Prostate gland (tissue), 2 donors: ENCODE measurements around the gene FOXE3.

Experiments
- POLR2A ChIP-seq: fragments of 450-650 bp; IDR thresholded peaks from one replicate; pipeline ENCODE4 v1.6.1; 2016; ENCODE audit warnings: antibody characterized with exemption, mild to moderate bottlenecking
- TF ChIP-seq, protein P1 (sequence below), 4 experiments: fragments of 200-600 bp in 2 of 4; fragments of 450-650 bp in 2 of 4; sonication (generic) in 2 of 4; IDR thresholded peaks; 1 replicate in 3 of 4; 2 replicates in 1 of 4; pipeline ENCODE4 v1.5.1; 2016 to 2019; ENCODE audit warnings: antibody characterized with exemption in 4 of 4, mild to moderate bottlenecking in 2 of 4, moderate library complexity in 2 of 4

DNA sequence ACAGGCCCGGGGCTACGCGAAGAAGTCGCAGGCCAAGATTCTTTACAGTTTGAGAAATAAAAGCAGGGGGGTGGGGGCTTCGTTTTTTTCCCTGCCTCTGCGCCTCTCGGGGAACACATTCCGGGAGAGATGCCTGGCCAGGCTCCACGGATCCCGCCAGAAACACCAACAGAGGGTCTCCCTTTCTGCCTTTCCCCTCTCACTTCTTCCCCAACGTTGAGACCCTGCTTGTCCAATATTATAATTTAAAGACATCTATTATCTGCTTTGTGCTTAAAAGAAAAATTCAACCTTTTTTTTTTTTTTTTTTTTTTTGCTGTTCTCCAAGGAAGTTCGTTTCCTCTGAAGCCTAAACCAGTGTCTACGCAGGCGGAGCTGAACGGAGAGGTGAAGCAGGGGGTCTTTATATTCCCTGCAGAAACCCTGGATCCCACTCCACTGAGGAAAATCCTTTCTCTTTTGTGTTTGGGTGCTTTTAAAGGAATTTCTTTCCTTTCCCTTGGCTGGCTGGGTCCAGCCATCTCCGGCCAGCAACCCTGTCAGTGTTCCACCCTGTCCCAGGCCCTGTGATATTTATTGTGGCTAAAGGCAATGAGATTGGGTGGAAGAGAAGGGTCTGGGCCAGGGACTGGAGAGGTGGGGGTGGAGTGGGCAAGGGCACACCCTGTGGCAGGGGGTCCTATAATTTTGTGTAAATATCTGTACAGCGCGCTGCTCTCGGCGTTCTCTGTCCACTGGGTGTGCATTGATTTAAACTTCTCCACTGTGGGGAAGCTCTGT is 23.9 kb downstream of the FOXE3 start:
- no peak for TF ChIP-seq POLR2A
- TF ChIP-seq, protein P1, sequence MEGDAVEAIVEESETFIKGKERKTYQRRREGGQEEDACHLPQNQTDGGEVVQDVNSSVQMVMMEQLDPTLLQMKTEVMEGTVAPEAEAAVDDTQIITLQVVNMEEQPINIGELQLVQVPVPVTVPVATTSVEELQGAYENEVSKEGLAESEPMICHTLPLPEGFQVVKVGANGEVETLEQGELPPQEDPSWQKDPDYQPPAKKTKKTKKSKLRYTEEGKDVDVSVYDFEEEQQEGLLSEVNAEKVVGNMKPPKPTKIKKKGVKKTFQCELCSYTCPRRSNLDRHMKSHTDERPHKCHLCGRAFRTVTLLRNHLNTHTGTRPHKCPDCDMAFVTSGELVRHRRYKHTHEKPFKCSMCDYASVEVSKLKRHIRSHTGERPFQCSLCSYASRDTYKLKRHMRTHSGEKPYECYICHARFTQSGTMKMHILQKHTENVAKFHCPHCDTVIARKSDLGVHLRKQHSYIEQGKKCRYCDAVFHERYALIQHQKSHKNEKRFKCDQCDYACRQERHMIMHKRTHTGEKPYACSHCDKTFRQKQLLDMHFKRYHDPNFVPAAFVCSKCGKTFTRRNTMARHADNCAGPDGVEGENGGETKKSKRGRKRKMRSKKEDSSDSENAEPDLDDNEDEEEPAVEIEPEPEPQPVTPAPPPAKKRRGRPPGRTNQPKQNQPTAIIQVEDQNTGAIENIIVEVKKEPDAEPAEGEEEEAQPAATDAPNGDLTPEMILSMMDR (IDR thresholded peaks at IDR 0.05), result no peak
